Measurements from ENCODE around the gene CNOT2. TPM values are rescaled to one million over a fixed set of nuclear protein-coding genes. Genes with fewer than 3 reads are reported as not detected.

The CNOT2 gene
- polyA plus RNA-seq, 2 donors: 18.7 to 25.1 TPM

- H3K9me3 ChIP-seq (ENCODE audit: control insufficient read depth in 2 of 2, insufficient read depth in 1 of 2, low read depth in 1 of 2, low read length in 1 of 2): no peaks in the 10 kb centered on the region
- WGBS, 2 donors: 34 to 43% methylated on average over 2 of the region's 2 CpGs
Observed at GRCh38 chr12:70393787-70394499, 150.7 kb downstream of the CNOT2 start.

DNA sequence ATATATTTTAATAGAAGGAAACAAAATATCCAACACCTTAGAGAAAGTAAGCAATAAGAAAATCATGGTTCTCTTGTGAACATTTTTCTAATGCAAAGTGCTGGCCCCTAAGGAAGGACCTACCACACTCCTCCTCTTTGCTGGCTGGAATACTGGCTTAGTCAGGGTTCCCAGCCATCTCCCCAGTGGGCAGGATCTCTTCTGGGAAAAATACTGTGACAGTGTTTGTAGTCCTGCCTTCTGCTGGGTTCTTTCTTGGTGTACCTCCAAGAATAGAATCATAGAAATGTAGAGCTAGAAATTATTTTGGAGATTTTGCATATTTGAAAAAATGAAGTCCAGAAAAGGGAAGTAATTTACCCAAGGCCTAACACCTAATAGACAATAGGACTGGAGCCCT lies 154.8 kb downstream of the CNOT2 start:
- Histone ChIP-seq H3K9me3 (ENCODE audit: control insufficient read depth in 2 of 2, insufficient read depth in 1 of 2, low read depth in 1 of 2, low read length in 1 of 2) (no peaks in the 10 kb centered on the region), H3K36me3 (ENCODE audit: control insufficient read depth in 2 of 2, insufficient read depth in 2 of 2, low read length in 1 of 2) (no peaks in the 10 kb centered on the region), H3K4me3 (ENCODE audit: low read depth in 1 of 2, low read length in 2 of 2) (no peak overlapping the region), H3K27ac (ENCODE audit: low read depth in 2 of 2, low read length in 1 of 2) (no peak overlapping the region), H3K27me3 (ENCODE audit: control insufficient read depth in 1 of 2, insufficient read depth in 2 of 2, low read length in 2 of 2) (no peaks in the 10 kb centered on the region), H3K4me1 (ENCODE audit: control insufficient read depth in 2 of 2, insufficient read depth in 2 of 2, low read length in 1 of 2) (no peaks in the 10 kb centered on the region)

More at GRCh38 chr12:70393787-70394499, 150.7 kb downstream of the CNOT2 start:
- Histone ChIP-seq H3K4me1 (ENCODE audit: control insufficient read depth in 2 of 2, insufficient read depth in 2 of 2, low read length in 1 of 2) (no peaks in the 10 kb centered on the region), H3K36me3 (ENCODE audit: control insufficient read depth in 2 of 2, insufficient read depth in 2 of 2, low read length in 1 of 2) (no peaks in the 10 kb centered on the region), H3K27me3 (ENCODE audit: control insufficient read depth in 1 of 2, insufficient read depth in 2 of 2, low read length in 2 of 2) (no peaks in the 10 kb centered on the region), H3K27ac (ENCODE audit: low read depth in 2 of 2, low read length in 1 of 2) (no peak overlapping the region), H3K4me3 (ENCODE audit: low read depth in 1 of 2, low read length in 2 of 2) (no peak overlapping the region)

DNA sequence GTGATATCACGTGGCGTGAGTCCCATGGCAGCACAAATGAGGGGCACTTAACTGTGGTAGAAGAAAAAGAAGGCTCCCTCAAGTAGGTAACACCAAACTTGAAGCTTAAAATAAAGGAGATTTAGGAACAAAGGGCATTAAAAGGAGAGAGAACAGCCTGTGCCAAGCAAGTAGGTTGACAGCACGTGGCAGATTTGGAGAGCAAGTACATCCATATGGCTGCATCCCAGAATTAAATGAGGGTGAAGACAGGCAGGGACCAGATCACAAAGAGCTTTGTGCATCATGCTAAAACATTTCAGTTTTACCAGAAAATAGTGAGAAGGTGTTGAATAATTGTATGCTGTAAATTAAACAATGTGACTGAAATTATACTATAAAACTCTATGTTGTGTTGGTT lies 155.6 kb downstream of the CNOT2 start:
- Histone ChIP-seq H3K4me3 (ENCODE audit: low read depth in 1 of 2, low read length in 2 of 2) (no peak overlapping the region), H3K27me3 (ENCODE audit: control insufficient read depth in 1 of 2, insufficient read depth in 2 of 2, low read length in 2 of 2) (no peaks in the 10 kb centered on the region), H3K4me1 (ENCODE audit: control insufficient read depth in 2 of 2, insufficient read depth in 2 of 2, low read length in 1 of 2) (no peaks in the 10 kb centered on the region), H3K9me3 (ENCODE audit: control insufficient read depth in 2 of 2, insufficient read depth in 1 of 2, low read depth in 1 of 2, low read length in 1 of 2) (no peaks in the 10 kb centered on the region), H3K36me3 (ENCODE audit: control insufficient read depth in 2 of 2, insufficient read depth in 2 of 2, low read length in 1 of 2) (no peaks in the 10 kb centered on the region), H3K27ac (ENCODE audit: low read depth in 2 of 2, low read length in 1 of 2) (no peak overlapping the region)
- WGBS, 2 donors: 81 to 85% methylated on average over 3 of the region's 3 CpGs

GRCh38 chr12:70399311-70399710 lies 156.1 kb downstream of the CNOT2 start:
- Histone ChIP-seq H3K27me3 (ENCODE audit: control insufficient read depth in 1 of 2, insufficient read depth in 2 of 2, low read length in 2 of 2) (no peaks in the 10 kb centered on the region), H3K9me3 (ENCODE audit: control insufficient read depth in 2 of 2, insufficient read depth in 1 of 2, low read depth in 1 of 2, low read length in 1 of 2) (no peaks in the 10 kb centered on the region), H3K4me1 (ENCODE audit: control insufficient read depth in 2 of 2, insufficient read depth in 2 of 2, low read length in 1 of 2) (no peaks in the 10 kb centered on the region), H3K27ac (ENCODE audit: low read depth in 2 of 2, low read length in 1 of 2) (no peak overlapping the region), H3K36me3 (ENCODE audit: control insufficient read depth in 2 of 2, insufficient read depth in 2 of 2, low read length in 1 of 2) (no peaks in the 10 kb centered on the region), H3K4me3 (ENCODE audit: low read depth in 1 of 2, low read length in 2 of 2) (no peak overlapping the region)
- WGBS, 2 donors: 81 to 86% methylated on average over 6 of the region's 6 CpGs

DNA sequence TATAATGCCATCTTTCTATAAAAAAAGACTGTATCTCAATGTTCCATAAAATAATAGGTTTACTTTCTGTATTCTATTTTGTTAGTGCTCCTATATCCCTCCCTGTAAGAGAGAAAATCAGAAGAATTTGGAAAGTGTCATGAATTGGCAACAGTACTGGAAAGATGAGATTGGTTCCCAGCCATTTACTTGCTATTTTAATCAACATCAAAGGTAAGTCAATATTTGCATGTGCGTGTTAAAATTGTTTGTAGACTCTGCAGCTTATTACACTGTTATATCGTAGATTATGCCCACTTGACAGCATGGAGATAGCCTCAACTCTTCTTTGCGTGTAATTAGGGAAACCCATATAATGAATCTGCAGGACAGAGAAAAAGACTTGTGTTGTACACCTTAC lies 156.9 kb downstream of the CNOT2 start:
- no peaks in the 10 kb centered on the region for H3K36me3 ChIP-seq (ENCODE audit: control insufficient read depth in 2 of 2, insufficient read depth in 2 of 2, low read length in 1 of 2)
- H3K4me1 ChIP-seq (ENCODE audit: control insufficient read depth in 2 of 2, insufficient read depth in 2 of 2, low read length in 1 of 2): no peaks in the 10 kb centered on the region
- 67 to 81% methylated on average over 3 of the region's 3 CpGs for WGBS, 2 donors
- H3K4me3 ChIP-seq (ENCODE audit: low read depth in 1 of 2, low read length in 2 of 2): no peak overlapping the region
- no peaks in the 10 kb centered on the region for H3K9me3 ChIP-seq (ENCODE audit: control insufficient read depth in 2 of 2, insufficient read depth in 1 of 2, low read depth in 1 of 2, low read length in 1 of 2)
- H3K27ac ChIP-seq (ENCODE audit: low read depth in 2 of 2, low read length in 1 of 2): no peak overlapping the region
- no peaks in the 10 kb centered on the region for H3K27me3 ChIP-seq (ENCODE audit: control insufficient read depth in 1 of 2, insufficient read depth in 2 of 2, low read length in 2 of 2)

DNA sequence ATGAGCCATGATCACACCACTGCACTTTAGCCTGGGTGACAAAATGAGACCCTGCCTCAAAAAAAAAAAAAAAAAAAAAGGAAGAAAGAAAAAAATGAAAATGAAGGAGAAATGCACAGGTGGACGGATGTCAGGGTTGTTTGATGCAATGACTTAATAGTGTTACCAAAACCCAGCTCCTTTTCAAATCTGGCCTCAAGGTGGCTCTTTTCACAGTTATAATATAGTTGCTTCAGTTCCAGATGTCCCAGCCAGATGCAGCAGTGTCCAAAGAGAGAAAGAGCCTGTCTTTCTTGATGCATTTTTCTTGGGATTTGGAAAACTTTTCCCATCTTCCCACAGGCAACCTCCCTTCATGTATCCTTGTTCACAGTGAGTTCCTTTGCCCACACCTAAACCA lies 159.4 kb downstream of the CNOT2 start:
- H3K36me3 ChIP-seq (ENCODE audit: control insufficient read depth in 2 of 2, insufficient read depth in 2 of 2, low read length in 1 of 2): no peaks in the 10 kb centered on the region

GRCh38 chr12:70403826-70404225 lies 160.6 kb downstream of the CNOT2 start:
- Histone ChIP-seq H3K27ac (ENCODE audit: low read depth in 2 of 2, low read length in 1 of 2) (no peak overlapping the region), H3K36me3 (ENCODE audit: control insufficient read depth in 2 of 2, insufficient read depth in 2 of 2, low read length in 1 of 2) (no peaks in the 10 kb centered on the region), H3K27me3 (ENCODE audit: control insufficient read depth in 1 of 2, insufficient read depth in 2 of 2, low read length in 2 of 2) (no peaks in the 10 kb centered on the region), H3K4me3 (ENCODE audit: low read depth in 1 of 2, low read length in 2 of 2) (no peak overlapping the region), H3K9me3 (ENCODE audit: control insufficient read depth in 2 of 2, insufficient read depth in 1 of 2, low read depth in 1 of 2, low read length in 1 of 2) (no peaks in the 10 kb centered on the region), H3K4me1 (ENCODE audit: control insufficient read depth in 2 of 2, insufficient read depth in 2 of 2, low read length in 1 of 2) (no peaks in the 10 kb centered on the region)

More for the DNA sequence above, 159.4 kb downstream of the CNOT2 start:
- Histone ChIP-seq H3K4me1 (ENCODE audit: control insufficient read depth in 2 of 2, insufficient read depth in 2 of 2, low read length in 1 of 2) (no peaks in the 10 kb centered on the region), H3K4me3 (ENCODE audit: low read depth in 1 of 2, low read length in 2 of 2) (no peak overlapping the region), H3K27me3 (ENCODE audit: control insufficient read depth in 1 of 2, insufficient read depth in 2 of 2, low read length in 2 of 2) (no peaks in the 10 kb centered on the region), H3K27ac (ENCODE audit: low read depth in 2 of 2, low read length in 1 of 2) (no peak overlapping the region), H3K9me3 (ENCODE audit: control insufficient read depth in 2 of 2, insufficient read depth in 1 of 2, low read depth in 1 of 2, low read length in 1 of 2) (no peaks in the 10 kb centered on the region)
- WGBS, 2 donors: 91 to 100% methylated on average over 1 of the region's 1 CpG

Other genes with a start within 250 kb of the CNOT2 start
- under 1 TPM; 0.33 to 0.51 TPM for gene KCNMB4, start 122.9 kb downstream of the CNOT2 start, polyA plus RNA-seq

Data from esophagus (tissue), 2 donors.